ENCODE data around the gene LRBA. TPM values are rescaled to one million over a fixed set of nuclear protein-coding genes. Genes with fewer than 3 reads are reported as not detected.
A peak's percentile ranks its signal among the peaks of the same experiment; 100 is the strongest.

Gene LRBA
- total RNA-seq, 1 experiment from 2014 or later, result 77.4 TPM

GRCh38 chr4:150978738-150979575, 36.1 kb downstream of the LRBA start:
- CTCF ChIA-PET, result no interaction called here
- Histone ChIP-seq H2AFZ (no peak overlapping the region), H3K79me2 (ENCODE audit: low read depth) (peaks cover 67% of the 10 kb centered on the region), H3F3A (ENCODE audit: insufficient read depth, low read depth) (no peaks in the 10 kb centered on the region), H3K4me1 (replicated peaks; ENCODE audit: insufficient read depth) (0 out of 2 replicates have a peak, but pooled peaks cover 10% of the 10 kb centered on the region), H3K4me3 (no peak overlapping the region), H3K4me2 (peak overlapping the region; percentile 36; the same call in 1 of the 2 replicates), H3K36me3 (ENCODE audit: low read depth) (no peaks in the 10 kb centered on the region), H3K27ac (peak overlapping the region; percentile 24; the same call in 1 of the 2 replicates), H3K9me3 (ENCODE audit: insufficient read depth, low read depth) (no peaks in the 10 kb centered on the region), H3K27me3 (ENCODE audit: insufficient read depth, low read depth) (no peaks in the 10 kb centered on the region), H4K20me1 (ENCODE audit: insufficient read depth) (no peaks in the 10 kb centered on the region), H3K9me2 (ENCODE audit: insufficient read depth) (no peaks in the 10 kb centered on the region)
- BruUV-seq (replicated peaks), result no TSS peak
- no peak for DNase-seq
- intact Hi-C loops (cut with micrococcal nuclease; ENCODE audit: unreplicated experiment), result no loop called here
- no peak for TF ChIP-seq EZH2 (IDR thresholded peaks at IDR 0.05; ENCODE audit: low read depth)
- TF ChIP-seq CTCF (conservative IDR thresholded peaks at IDR 0.05), result no peak
- POLR2A ChIA-PET (ENCODE audit: unreplicated experiment), result no interaction called here

GRCh38 chr4:150976478-150977118, 38.5 kb downstream of the LRBA start:
- Histone ChIP-seq H3K4me3 (no peak overlapping the region), H3K9me2 (ENCODE audit: insufficient read depth) (no peaks in the 10 kb centered on the region), H3K27ac (no peak overlapping the region), H3K4me2 (no peak overlapping the region), H3K27me3 (ENCODE audit: insufficient read depth, low read depth) (no peaks in the 10 kb centered on the region), H3K79me2 (ENCODE audit: low read depth) (peaks cover 71% of the 10 kb centered on the region), H3K9me3 (ENCODE audit: insufficient read depth, low read depth) (no peaks in the 10 kb centered on the region), H3K36me3 (ENCODE audit: low read depth) (no peaks in the 10 kb centered on the region), H2AFZ (no peak overlapping the region), H3F3A (ENCODE audit: insufficient read depth, low read depth) (no peaks in the 10 kb centered on the region), H3K4me1 (replicated peaks; ENCODE audit: insufficient read depth) (0 out of 2 replicates have a peak, but pooled peaks cover 10% of the 10 kb centered on the region), H4K20me1 (ENCODE audit: insufficient read depth) (no peaks in the 10 kb centered on the region)
- intact Hi-C loops (cut with micrococcal nuclease; ENCODE audit: unreplicated experiment), result no loop called here
- no peak for DNase-seq
- no TSS peak for BruUV-seq (replicated peaks)
- POLR2A ChIA-PET (ENCODE audit: unreplicated experiment), result no interaction called here
- no peak for TF ChIP-seq CTCF (conservative IDR thresholded peaks at IDR 0.05)
- TF ChIP-seq EZH2 (IDR thresholded peaks at IDR 0.05; ENCODE audit: low read depth), result no peak
- CTCF ChIA-PET, result interaction anchor here (0.7 kb wide), 1 partner anchor 90 kb away, joined by 3 read pairs; no protein-coding TSS in a partner anchor

GRCh38 chr4:150974750-150975149, 40.3 kb downstream of the LRBA start:
- H3K27me3 ChIP-seq (ENCODE audit: insufficient read depth, low read depth), result no peaks in the 10 kb centered on the region
- H4K20me1 ChIP-seq (ENCODE audit: insufficient read depth), result no peaks in the 10 kb centered on the region
- TF ChIP-seq CTCF (conservative IDR thresholded peaks at IDR 0.05) (no peak), EZH2 (IDR thresholded peaks at IDR 0.05; ENCODE audit: low read depth) (no peak)
- no peaks in the 10 kb centered on the region for H3F3A ChIP-seq (ENCODE audit: insufficient read depth, low read depth)
- H3K79me2 ChIP-seq (ENCODE audit: low read depth), result peaks cover 68% of the 10 kb centered on the region
- H3K4me1 ChIP-seq (replicated peaks; ENCODE audit: insufficient read depth), result 0 out of 2 replicates have a peak, but pooled peaks cover 7% of the 10 kb centered on the region
- no peak overlapping the region for H3K4me2 ChIP-seq
- ChIA-PET CTCF (interaction anchor here (0.6 kb wide), 1 partner anchor 438 kb away, joined by 3 read pairs; no protein-coding TSS in a partner anchor), POLR2A (ENCODE audit: unreplicated experiment) (no interaction called here)
- no peaks in the 10 kb centered on the region for H3K9me2 ChIP-seq (ENCODE audit: insufficient read depth)
- no peak overlapping the region for H3K27ac ChIP-seq
- no peak overlapping the region for H2AFZ ChIP-seq
- no TSS peak for BruUV-seq (replicated peaks)
- H3K4me3 ChIP-seq, result no peak overlapping the region
- no peaks in the 10 kb centered on the region for H3K36me3 ChIP-seq (ENCODE audit: low read depth)
- no peak for DNase-seq
- intact Hi-C loops (cut with micrococcal nuclease; ENCODE audit: unreplicated experiment), result no loop called here
- no peaks in the 10 kb centered on the region for H3K9me3 ChIP-seq (ENCODE audit: insufficient read depth, low read depth)

All from PC-9 (cell line).